HG03066 (cell line): Measurements from ENCODE around the gene ZFX.
"Not testable (repeated sequence)": the region's sequence is repeated elsewhere in the genome, so short reads cannot be mapped to it uniquely, and the experiment has no call there.

Experiments used
- ATAC-seq: cut with Tn5 transposase; IDR thresholded peaks from one replicate; pipeline ENCODE4 v1.9.1; 2021; ENCODE audit warnings: low read depth; ENCODE audit not compliant: unreplicated experiment

Gene ZFX

DNA sequence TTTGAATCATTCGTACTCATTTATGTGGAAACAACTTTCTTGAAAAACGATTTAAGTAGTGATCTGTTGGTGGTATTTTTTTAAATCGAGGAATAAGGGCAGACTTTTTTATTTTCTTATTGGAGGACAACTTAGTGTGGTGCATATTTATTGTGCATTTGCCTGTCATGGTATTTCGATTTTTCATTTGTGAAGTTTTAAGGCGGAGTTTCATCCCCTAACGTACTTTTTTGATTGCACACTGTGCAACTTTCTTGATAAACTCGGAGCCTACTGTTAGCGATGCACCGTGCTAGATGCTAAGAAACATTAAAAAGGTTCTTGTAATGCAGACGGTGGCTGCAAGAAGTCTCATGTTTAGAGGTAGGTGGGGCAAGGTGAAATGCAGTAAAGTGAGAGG lies 1.4 kb downstream of the ZFX start:
- ATAC-seq = no peak

DNA sequence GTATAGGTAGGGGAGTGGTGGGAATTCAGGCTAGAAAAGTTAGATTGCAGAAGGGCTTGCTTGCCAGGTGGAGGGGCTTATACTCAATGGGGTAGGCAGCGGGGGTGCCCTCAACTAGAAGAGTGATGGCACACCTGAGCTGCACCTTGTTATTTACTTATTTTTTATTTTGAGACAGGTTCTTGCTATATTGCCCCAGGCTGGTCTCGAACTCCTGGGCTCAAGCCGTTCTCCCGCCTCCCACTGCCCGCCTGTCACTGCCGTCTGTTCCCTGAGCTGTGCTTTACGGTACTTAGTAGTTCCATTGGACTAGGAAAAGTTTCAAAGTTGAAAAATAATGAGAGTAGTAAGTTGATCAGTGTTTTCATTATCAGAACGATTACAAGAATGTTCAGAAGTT lies 2.0 kb downstream of the ZFX start:
- no peak for ATAC-seq

DNA sequence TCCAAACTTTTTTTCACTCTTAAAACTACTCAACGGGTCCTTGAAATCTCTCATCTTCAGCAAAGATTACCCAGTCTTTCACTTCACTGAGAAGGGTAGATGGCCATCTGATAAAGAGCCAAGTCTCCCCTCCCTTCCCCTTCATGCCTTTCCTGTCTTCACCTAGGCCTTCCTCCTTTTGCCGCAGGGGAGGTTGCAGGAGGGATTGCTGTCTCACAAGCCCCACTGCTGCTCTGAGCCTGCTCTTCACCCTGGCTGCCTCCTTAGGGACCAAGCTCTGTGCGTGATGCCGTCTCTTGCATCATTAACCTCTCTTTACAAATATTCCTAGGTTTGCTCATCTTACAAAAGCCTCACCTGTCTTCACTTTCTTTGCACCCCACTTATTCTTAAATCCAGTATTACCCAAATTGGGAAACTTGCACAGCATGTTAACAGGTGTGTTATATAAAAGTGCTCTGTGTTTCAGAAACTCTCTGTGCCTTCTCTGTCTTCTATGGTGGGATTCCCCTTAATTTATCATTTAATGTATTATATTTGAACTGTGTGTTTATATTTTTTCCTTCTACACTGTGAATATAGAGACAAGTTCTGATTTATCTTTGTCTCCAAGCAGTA lies 3.8 kb downstream of the ZFX start:
- ATAC-seq = no peak

DNA sequence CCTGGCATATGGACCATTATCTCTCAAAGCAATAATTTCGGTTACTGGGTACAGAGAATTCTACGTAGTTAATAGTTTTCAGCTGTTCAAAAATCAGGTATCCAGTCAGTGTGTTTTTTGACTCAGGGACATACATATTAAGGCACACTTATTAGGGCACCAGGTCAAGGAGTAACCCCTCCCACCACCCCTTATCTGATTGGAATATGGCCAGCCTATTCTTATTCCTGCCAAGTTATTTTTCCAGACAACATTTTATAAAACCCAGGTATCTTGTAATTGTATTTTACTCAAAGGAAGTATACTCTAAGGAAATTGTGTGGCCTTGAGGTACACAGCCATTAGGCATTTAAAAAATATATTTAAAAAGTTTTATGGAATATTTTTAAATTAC lies 4.3 kb downstream of the ZFX start:
- no peak for ATAC-seq

GRCh38 chrX:24154490-24155034 lies 5.0 kb downstream of the ZFX start:
- ATAC-seq = no peak

DNA sequence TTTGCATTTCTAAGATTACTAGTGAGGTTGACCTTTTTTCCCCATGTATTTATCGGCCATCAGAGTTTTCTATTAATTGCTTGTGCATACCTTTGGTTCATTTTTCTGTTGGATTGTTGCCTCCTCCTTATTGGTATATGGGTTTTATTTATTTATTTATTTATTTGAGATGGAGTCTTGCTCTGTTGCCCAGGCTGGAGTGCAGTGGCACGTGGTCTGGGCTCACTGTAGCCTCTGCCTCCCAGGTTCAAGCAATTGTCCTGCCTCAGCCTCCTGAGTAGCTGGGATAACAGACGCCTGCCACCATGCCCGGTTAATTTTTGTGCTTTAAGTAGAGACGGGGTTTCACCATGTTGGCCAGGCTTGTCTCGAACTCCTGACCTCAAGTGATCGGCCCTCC lies 6.2 kb downstream of the ZFX start:
- ATAC-seq = not testable (repeated sequence)

DNA sequence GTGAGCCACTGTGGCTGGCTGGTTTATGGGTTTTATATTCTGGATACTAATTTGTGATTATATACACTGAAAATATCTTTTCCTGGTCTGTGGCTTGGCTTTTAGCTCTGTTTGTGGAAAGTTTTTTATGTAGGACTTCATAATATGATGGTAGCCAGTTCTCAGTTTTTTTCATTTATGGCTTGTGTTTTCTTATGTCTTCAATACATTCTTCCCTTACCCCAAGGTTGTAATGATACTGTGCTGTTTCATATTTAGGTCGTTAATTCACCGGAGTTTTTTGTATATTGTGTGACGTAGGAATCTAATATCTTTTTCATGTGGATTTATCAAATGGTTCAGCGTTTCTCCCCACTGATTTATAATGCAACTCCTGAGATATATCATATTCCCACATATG lies 6.6 kb downstream of the ZFX start:
- ATAC-seq = no peak

- no peak for ATAC-seq
Observed at GRCh38 chrX:24158881-24159280, 9.4 kb downstream of the ZFX start.

GRCh38 chrX:24166078-24166477 lies 16.5 kb downstream of the ZFX start:
- no peak for ATAC-seq

DNA sequence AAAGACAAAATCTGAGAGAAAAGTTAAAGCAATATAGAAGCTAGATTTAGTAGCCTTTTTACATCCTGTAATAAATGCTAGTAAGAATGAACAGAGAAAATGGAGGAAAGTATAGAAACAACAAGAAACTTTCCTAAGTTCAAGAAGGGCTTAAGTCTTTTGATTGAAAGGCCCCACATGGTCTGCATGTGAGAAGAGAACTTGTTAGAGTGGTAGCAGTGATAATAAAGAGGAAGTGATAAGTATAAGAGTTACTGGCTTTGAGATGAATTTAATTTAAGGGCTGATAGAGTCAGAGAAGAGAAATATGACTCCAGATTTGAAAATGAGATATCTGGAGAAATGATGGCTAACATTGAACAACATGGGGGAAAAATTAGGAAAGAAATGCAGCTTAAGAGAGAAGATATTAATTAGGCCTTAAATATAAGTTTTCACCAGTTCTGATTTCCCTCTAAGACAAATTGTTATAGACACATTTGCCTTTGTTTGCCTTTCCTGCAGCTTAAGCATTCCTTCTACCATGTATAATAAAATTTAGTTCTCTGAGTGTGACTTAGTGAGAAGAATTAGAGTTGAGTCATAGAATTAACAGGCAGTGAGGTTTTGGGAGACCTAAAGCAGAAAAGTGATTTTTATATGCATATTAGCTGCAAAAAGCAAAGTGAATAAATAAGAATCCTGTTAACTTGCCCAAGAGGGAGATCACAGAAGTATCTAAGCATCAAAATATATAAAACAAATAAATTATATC lies 18.4 kb downstream of the ZFX start:
- ATAC-seq = no peak

DNA sequence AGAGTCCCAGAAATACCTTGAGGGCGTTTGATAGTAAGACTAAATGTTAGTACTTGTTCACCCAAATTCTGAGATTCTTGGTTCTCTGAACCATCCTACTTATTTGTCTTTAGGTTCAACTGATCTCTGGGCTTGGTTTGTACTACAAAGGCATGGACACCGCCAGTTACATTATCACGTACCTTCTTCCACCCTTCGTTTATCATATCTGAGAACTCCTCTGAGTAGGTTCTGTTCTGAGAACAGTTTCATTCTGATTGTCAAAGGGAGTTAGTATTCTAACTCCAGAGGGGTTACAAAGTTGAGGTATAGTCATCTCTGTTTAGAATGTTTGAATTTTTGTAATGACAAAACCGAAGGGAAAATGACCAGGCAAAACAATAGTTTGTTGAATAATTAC lies 19.3 kb downstream of the ZFX start:
- peak; percentile 53 for ATAC-seq

GRCh38 chrX:24169211-24169610 lies 19.7 kb downstream of the ZFX start:
- peak; percentile 80 for ATAC-seq

DNA sequence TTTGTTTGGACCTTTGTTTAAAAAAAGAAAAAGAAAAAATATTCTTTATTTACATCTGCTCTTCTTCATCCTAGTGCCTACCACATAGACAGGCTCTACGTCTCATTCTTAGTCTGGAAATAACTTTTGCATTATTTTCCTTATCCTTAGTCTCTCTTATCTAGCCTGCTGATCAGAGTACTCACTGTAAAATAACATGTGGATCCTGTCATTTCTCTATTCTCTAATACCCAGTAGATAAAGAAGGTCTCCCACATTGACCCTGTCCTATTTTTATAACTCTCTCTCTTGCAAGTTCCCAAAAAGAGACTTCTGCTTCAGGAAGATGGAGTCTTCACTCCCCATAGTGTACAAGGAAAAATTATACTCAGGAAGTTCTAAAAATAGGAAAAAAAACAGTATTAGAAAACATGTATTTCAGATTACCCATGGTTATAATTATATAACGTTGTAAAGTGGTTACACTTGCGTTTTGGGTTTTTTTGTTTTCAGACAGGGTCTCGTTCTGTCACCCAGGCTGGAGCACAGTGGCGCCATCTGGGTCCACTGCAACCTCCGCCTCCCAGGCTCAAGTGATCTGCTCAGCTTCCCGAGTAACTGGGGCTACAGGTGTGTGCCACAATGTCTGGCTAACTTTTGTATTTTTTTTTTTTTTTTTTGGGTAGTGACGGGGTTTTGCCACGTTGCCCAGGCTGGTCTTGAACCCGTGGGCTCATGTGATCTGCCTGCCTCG lies 23.8 kb downstream of the ZFX start:
- no peak for ATAC-seq

DNA sequence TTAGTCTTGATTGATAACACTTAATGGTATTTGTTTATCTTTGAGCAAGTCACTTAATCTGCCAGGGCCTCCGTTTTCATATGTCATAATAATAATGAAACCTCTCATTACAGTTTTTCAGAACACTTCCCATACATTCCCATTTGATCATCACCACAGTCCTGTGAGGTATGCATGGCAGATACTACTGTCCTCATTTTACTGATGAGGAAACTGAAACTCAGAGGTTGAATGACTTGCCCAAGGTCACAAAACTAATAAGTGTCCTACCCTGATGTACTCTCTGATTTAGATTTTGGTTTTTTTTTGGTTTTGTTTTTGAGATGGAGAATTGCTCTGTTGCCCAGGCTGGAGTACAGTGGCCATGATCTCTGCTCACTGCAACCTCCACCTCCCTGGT lies 25.7 kb downstream of the ZFX start:
- ATAC-seq = no peak

- no peak for ATAC-seq
Observed at GRCh38 chrX:24178441-24178840, 28.9 kb downstream of the ZFX start.

- no peak for ATAC-seq
Observed at GRCh38 chrX:24184018-24184417, 34.5 kb downstream of the ZFX start.

DNA sequence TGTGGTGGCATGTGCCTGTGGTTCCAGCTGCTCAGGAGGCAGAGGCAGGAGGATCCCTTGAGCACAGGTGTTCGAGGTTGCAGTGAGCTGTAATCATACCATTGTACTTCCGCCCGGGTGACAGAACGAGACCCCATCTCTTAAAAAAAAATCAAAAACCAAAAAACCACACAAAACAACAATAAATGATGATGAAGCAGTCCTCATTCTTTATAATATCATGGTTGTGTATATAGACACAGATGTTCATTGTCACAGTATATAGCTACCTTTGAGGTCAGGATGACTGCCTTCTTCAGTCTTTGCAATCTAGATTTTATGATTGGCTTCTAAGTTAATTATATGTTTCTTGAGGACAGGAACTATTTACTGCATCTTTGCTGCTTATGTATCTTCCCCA lies 37.0 kb downstream of the ZFX start:
- ATAC-seq = no peak

- ATAC-seq = no peak
Observed at GRCh38 chrX:24186986-24187385, 37.5 kb downstream of the ZFX start.

- ATAC-seq = no peak
Observed at GRCh38 chrX:24189490-24189889, 40.0 kb downstream of the ZFX start.

DNA sequence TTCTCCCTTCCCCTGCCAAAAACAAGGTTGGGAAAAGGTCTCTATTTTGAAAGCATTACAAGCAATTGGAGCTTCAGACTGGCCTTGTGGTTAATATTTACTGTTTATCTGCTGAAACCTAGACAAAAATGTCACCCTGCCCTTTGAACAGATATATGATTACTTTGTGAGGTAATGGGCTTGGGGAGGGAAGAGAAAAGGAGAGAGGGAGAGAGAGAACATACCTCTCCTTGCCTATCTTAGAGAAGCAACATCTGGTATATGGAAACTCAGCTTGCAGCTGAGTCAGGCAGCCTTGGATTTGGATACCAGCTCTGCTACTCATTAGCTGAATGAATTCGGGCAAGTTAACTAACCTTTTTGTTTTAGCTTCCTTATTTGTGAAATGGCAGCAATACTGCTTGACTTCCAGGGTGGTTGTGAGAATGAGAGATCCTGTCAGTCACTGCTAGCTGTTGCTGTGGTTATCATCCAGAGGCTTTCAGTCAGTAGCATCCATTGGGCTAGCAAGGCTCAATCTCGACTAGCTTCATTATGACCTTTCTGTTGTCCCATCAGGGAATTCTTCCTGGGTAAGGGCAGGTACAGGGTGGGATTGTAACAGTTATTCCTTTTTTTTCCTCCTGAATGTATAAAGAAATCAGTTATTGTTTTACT lies 41.1 kb downstream of the ZFX start:
- no peak for ATAC-seq

DNA sequence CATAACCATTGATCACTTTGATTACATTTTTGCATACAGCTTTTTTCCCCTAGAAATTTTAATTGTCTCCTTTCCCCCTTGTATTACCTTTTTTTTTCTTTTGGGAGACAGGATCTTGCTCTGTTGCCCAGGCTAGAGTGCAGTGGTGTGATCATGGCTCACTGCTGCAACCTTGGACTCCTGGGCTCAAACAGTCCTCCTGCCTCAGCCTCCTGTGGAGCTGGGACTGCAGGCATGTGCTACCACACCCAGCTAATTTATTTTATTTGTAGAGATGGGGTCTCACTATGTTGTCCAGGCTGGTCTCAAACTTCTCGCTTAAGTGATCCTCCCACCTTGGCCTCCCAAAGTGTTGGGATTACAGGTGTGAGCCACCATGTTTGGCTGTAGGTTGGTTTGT lies 47.0 kb downstream of the ZFX start:
- no peak for ATAC-seq
